GM12891 (cell line): ENCODE data around the gene RHOBTB3.
A peak's percentile ranks its signal among the peaks of the same experiment; 100 is the strongest.
"Not testable (repeated sequence)": the region's sequence is repeated elsewhere in the genome, so short reads cannot be mapped to it uniquely, and the experiment has no call there.

Experiments
- DNase-seq: peaks from one replicate; pipeline ENCODE4 v3.0.0; 2011; ENCODE audit warnings: low spot score; ENCODE audit not compliant: insufficient read length
- FAIRE-seq: peaks from 2 replicates; lab custom pipeline; 2011; peaks lifted over from hg19 to GRCh38; lab: Jason Lieb, UNC
- PAX5 ChIP-seq: IDR thresholded peaks from 2 replicates; pipeline ENCODE4 v1.6.1; 2011; ENCODE audit warnings: low read length, moderate library complexity, mild to moderate bottlenecking; ENCODE audit not compliant: insufficient read depth, severe bottlenecking
- POLR2A ChIP-seq: IDR thresholded peaks from 2 replicates; pipeline ENCODE4 v1.6.1; 2011; ENCODE audit warnings: low read depth, low read length, control low read depth
- POLR2AphosphoS5 ChIP-seq: IDR thresholded peaks from 2 replicates; pipeline ENCODE4 v1.6.1; 2011; ENCODE audit warnings: low read depth, low read length, control low read depth
- POU2F2 ChIP-seq: IDR thresholded peaks from 2 replicates; pipeline ENCODE4 v1.6.1; 2011; ENCODE audit warnings: low read depth, mild to moderate bottlenecking, control low read depth, low read length, moderate library complexity
- SPI1 ChIP-seq: IDR thresholded peaks from 2 replicates; pipeline ENCODE4 v1.6.1; 2011; ENCODE audit warnings: low read depth, low read length, control low read depth
- TAF1 ChIP-seq: IDR thresholded peaks from 2 replicates; pipeline ENCODE4 v1.6.1; 2011; ENCODE audit warnings: low read depth, low read length, control low read depth

RHOBTB3 gene

GRCh38 chr5:95804736-95805539 is 73.8 kb downstream of the RHOBTB3 start:
- no peak for FAIRE-seq
- TF ChIP-seq TAF1, result no peak
- TF ChIP-seq POLR2AphosphoS5, result no peak
- no peak for TF ChIP-seq PAX5
- no peak for TF ChIP-seq SPI1
- no peak for TF ChIP-seq POU2F2
- TF ChIP-seq POLR2A, result no peak
- no peak for DNase-seq

GRCh38 chr5:95806687-95807086 is 75.6 kb downstream of the RHOBTB3 start:
- FAIRE-seq, result no peak
- no peak for DNase-seq
- no peak for TF ChIP-seq SPI1

- DNase-seq (no peak), FAIRE-seq (no peak)
- TF ChIP-seq POU2F2 (no peak), SPI1 (no peak)
These were observed 77.0 kb downstream of the RHOBTB3 start for GRCh38 chr5:95808013-95808685.

GRCh38 chr5:95808686-95809413 is 77.7 kb downstream of the RHOBTB3 start:
- TF ChIP-seq PAX5 (no peak), SPI1 (peak; percentile 70)
- FAIRE-seq (peak; percentile 87), DNase-seq (peak; percentile 66)

- no peak for TF ChIP-seq SPI1
- no peak for TF ChIP-seq POLR2A
- TF ChIP-seq POLR2AphosphoS5, result no peak
- TF ChIP-seq POU2F2, result no peak
- no peak for TF ChIP-seq PAX5
- TF ChIP-seq TAF1, result no peak
- no peak for DNase-seq
These were observed 78.4 kb downstream of the RHOBTB3 start for GRCh38 chr5:95809414-95809960.

GRCh38 chr5:95810305-95811125 is 79.4 kb downstream of the RHOBTB3 start:
- FAIRE-seq (no peak), DNase-seq (no peak)
- TF ChIP-seq POLR2A (no peak), SPI1 (no peak), TAF1 (no peak), POLR2AphosphoS5 (no peak), POU2F2 (no peak), PAX5 (no peak)

More at GRCh38 chr5:95809414-95809960, 78.4 kb downstream of the RHOBTB3 start:
- peak; percentile 41 for FAIRE-seq

GRCh38 chr5:95811126-95811423 is 79.9 kb downstream of the RHOBTB3 start:
- not testable (repeated sequence) for FAIRE-seq, DNase-seq

GRCh38 chr5:95811461-95812073 is 80.4 kb downstream of the RHOBTB3 start:
- not testable (repeated sequence) for DNase-seq, FAIRE-seq

GRCh38 chr5:95812074-95812471 is 80.9 kb downstream of the RHOBTB3 start:
- TF ChIP-seq SPI1, result no peak
- TF ChIP-seq POLR2A, result no peak
- TF ChIP-seq POU2F2, result no peak
- TF ChIP-seq PAX5, result no peak
- TF ChIP-seq POLR2AphosphoS5, result no peak
- TF ChIP-seq TAF1, result no peak
- DNase-seq (no peak), FAIRE-seq (no peak)

GRCh38 chr5:95813035-95813434 is 81.9 kb downstream of the RHOBTB3 start:
- not testable (repeated sequence) for FAIRE-seq, DNase-seq
